ENCODE measurements around the gene RORC.
"Not testable (repeated sequence)": the region's sequence is repeated elsewhere in the genome, so short reads cannot be mapped to it uniquely, and the experiment has no call there.

The RORC gene

DNA sequence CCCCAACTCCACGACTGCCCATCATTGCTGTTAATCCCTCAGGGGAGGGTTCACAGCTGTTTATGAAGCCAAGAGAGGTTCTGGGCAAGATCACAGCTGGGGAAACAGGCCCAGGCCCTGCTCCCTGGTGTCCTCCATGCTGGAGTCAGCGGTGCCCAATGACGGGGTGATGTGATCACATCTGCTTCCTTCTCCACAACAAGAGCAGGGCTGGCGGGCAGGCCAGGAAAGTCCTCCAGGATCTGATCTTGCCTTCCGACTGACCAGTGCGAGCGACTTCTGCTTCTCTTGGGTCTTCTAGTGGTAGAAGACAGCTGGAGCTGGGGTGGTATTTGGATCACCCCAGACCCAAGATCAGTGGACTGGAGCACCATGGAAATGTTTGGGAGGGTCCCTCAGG, 25.4 kb downstream of the RORC start:
- DNase-seq (ENCODE audit: low read depth in 2 of 2) = no peak

DNA sequence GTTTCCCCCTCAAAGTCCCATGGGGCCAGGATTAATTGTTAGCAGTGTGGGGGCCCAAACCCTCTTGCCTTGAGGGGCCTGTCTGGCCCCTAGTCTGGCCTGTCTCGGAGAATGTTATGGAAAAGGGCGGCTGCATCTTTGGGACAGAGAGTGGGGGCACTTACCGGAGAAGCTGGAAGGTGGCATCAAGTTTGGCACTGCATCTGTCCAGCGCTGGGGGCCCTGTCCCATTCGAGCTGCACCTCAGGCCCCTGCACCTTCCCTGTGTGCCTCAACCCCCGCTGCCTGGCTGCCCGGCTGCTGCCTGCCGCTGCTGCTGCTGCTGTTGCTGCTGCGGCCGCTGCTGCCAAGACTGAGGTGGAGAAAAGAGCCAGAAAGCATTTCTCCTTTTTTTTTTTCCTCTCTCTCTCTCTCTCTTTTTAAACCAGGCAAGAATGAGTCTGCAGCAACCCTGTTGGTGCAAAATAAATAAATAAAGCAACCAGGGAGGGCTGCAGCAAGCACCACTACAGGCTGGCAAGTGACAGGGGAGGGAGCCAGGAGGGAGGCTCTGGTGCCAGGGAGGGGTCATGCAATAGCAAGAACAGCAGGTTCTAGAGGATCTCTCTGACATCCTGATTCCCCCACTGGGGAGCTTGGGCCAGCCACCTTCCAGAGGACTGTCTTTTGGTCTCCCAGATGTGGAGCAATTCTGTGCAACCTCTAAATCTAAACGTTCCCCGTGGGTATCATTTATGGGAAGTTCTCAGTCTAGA, 26.4 kb downstream of the RORC start, which contains the start of gene LINGO4:
Gene LINGO4 (minus strand): TSS at position 354 of the 755 bp plus-strand sequence. CDS start 2,715 bp downstream, outside the sequence.
- no peak for DNase-seq (ENCODE audit: low read depth in 2 of 2)

DNA sequence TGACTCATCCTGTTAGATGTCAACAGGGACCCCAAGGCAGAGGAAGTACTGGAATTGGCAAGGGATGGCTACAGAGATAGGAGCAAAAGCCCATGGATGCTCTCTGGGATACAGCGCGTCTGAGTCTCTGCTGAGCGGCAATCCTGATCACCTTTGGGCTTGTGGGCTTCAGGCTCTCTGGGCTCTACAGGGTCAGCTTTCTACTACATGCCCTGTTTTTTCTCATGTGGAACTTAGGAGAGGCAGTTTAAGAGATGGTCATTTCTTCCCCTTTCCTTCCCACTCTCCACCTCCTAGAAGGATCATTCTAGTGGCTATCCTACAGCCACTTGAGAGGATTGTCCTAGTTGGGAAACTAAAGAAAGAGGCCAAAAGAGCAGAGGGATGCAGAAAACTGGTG, 27.7 kb downstream of the RORC start:
- no peak for DNase-seq (ENCODE audit: low read depth in 2 of 2)

DNA sequence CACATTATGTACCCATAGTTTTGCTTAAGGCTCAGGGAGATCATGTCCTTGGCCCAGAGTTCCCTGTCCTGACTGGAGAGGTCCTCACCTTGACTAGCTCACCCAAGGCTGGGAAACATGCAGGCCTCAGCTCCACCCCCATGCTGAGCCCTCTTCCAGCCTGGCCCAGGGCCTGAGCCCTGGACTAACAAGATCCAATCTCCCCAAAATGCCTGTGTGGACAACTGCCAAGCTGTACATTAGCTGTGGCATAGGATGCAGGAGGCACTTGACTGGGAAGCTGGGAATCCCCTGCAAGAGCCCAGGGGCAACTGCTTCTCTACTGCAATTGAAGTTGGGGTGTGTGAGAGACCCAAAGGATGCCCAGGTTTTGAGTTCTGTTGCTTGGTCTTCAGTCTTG, 28.4 kb downstream of the RORC start:
- DNase-seq (ENCODE audit: low read depth in 2 of 2) = no peak

DNA sequence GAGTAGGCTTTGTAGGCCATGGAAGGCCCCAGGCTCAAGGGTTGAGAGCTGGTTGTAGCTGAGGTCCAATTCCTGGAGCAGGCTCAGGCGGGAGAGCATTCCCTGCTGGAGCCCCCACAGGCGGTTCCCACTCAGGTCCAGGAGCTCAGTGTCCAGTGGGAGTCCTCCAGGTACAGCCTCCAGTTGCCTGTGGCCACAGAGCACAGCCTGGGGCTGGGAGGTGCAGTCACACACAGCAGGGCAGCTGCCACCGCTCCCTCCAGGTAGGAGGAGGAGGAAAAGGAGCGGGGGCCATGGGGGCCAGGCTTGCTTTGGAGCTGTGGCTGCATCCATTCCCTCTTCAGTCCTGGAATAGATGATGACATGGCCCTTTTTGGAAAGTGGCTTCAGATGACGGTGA, 29.2 kb downstream of the RORC start:
- no peak for DNase-seq (ENCODE audit: low read depth in 2 of 2)

DNA sequence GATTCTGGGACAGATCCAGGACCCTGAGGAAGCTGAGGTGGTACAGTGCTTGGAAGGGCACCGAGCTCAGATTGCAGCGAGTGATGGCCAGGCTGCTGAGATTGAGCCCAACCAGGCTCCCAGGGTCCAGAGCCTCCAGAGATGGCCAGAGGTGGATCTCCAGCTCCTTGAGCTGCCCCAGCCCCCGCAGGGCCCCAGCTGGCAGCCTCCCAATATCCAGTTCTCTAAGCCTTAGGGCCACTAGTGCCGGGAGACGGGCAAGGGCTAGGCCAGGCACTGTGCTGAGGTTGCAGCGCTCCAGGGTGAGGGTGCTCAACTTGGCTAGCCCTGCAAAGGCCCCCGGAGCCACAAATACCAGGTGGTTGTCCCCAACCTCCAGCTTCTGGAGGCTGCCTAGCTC, 29.8 kb downstream of the RORC start:
- no peak for DNase-seq (ENCODE audit: low read depth in 2 of 2)

DNA sequence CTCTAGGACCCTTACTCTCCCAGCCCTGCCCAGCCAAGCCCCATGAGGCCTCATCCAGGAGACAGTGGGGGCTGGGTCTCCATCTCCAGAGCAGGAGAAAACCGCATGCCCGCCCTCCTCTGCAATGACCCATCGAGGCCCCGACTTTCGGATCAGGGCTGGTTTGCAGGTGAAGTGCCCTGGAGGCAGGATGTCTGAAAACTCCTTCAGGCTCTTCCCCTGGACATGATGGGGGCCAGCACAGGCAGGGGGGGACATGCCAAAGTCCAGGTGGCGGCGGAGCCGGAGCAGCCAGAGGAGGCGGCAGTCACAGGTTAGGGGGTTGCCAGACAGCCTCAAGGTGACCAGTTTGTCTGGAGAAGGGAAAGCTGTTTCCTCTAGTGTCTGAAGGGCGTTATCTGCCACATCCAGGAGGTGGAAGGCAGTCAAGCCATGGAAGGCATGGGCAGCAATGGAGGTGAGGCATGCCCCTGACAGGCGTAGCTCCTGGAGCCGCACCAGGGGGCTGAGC, 30.2 kb downstream of the RORC start:
- no peak for DNase-seq (ENCODE audit: low read depth in 2 of 2)

DNA sequence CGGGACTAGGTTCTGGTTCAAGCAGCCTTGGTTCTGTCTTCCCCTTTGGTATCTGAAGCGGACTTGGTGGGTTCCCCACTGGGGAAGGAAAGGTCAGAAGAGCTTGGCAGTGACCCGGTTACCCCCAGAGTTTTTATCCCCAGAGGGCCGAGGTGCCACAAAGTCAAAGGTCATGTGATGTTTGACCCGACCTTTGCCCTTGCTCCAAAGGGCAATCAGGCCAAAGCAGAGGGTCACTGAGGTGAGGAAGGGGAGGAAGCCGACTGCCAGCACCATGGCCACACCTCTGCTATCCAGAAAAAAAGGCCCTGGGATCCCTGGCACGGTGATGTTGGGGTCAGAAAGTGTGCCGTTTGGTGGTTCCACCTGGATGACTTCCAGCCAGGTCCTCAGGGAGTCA, 30.8 kb downstream of the RORC start:
- no peak for DNase-seq (ENCODE audit: low read depth in 2 of 2)

DNA sequence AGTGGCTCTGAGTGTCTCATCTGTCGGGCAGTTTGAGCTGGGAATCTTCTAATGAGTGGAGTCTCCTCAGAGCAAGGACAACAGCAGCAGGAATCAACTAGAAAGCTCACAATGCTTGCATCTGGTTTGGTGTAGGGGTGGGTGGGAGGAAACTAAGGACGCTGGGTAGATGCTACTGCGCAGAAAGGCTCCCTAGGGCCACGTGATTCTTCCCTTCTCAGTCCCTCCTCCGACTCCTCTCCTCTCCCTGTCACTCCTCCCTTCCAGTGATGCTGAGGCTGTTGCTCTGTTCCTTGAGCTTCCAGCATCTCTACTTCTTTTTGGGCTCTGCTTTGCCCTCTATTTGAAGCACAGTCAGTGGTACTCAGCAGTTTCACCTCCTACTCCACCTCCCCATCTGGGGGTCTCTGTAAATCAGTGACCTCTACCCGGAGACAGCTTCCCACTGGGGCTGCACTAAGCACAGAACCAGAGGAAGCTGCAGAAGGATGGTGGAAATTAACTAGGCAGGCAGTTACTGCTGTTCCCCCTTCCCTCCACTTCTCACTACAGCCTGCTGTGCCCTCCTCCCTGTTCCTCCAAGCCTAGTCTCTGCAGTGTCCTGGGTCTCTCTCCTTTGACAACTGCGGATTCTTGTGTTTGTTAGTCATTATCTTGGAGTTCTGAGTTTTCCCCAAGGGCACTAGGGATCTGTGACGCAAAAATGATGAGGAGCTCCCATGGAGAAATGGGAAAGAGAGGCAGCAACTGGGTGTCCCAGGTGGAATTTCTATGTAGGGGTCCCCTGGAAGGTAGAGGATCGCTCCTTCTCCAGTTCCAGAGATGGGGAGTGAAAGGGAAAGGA, 32.2 kb downstream of the RORC start:
- no peak for DNase-seq (ENCODE audit: low read depth in 2 of 2)

DNA sequence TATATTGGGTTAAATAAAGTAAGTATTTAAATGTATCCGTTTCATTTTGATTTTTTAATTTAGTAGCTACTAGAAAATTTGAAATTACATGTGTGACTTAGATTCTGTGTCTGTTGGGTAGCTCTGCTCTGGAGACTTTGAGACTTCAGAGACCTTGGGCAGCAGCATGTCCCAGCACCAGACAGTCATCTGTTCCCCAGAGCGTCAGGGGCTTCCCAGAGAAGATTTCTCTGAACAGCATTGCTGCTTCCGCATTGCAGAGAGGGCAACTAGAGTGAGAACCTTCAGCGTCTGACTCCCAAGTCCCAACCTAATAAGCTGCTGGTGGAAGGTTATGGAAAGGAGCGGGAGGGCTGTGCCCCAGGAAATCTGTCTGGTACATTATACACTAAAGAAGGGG, 33.0 kb downstream of the RORC start:
- DNase-seq (ENCODE audit: low read depth in 2 of 2) = no peak

DNA sequence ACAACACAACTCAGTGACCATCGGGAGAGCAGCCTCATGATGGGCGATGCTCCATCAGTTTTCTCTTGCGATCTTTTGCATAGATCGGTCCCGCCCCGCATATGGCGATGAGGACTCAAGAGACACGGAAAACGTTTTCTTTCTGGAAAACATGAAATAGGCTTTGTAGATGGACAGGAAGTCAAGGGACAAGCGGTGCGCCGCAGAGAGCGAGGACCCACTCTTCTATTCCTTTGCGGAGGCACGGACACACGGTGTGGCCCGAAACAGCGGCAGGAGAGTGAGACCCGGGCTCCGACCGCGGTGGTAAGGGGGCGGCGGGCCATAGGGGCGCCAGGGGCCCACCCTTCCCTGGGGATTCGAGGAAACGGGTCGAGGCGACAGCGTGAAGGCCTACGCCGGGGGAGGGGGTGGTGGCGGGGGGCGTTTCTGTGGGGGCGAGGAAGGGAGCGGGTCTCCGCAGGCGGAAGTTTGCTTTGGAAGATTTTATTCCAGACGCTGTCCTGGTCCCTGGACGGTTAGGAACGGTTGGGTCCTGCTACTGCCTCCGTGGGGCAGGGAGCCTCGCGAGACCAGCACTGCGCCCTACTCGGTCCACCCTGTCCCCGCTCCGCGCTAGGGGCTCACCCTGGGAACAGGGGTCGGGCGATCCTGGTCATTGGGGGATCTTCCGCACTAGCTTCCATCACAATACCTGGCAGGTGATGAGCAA, 40.5 kb downstream of the RORC start:
- no peak for DNase-seq (ENCODE audit: low read depth in 2 of 2)

DNA sequence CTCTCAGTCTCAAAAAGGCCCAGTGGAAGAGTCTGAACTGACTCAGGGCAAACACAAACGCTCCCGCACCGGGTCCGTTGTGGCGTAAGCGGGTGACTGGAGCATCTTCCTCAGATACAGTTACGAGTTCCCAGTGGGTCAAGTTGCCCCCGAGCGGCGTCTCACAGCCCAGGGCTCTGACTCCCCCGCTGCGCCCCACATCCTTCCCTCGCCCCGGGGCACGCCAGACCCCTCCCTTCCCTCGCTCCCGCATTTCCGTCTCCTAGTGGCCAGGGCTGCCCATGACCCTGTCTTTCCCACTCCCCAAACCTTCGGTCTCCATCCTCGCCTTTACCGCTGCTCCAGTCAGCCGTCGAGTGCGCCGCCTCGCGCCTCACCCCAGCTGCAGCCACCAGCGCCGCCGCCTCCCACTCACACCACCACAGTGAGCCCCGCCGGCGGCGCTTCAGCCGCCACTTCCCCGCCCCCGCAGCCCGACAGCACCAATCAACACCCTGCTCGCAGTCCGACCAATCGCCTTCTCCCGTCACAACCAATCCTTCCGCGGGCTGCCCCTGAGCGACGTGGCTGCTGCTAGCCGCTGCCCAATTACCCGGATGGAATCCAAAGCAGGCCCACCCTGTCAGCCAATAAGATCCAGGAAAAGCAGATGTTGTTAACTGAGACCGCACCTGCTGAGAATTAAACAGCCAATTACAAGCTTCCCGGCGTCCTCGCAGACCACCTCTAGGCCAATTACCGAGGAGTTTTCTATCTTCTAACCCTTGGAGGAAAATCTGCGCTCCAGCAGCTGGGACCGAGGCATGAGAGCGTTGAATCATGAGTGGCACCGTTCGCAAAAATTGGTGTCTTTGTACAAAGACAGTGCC, 41.3 kb downstream of the RORC start, which contains the start of gene TDRKH:
Gene TDRKH (minus strand): TSS at position 430 of the 869 bp plus-strand sequence. CDS start 7,478 bp downstream, outside the sequence.
- peak; percentile 98 to 99 for DNase-seq (ENCODE audit: low read depth in 2 of 2)

DNA sequence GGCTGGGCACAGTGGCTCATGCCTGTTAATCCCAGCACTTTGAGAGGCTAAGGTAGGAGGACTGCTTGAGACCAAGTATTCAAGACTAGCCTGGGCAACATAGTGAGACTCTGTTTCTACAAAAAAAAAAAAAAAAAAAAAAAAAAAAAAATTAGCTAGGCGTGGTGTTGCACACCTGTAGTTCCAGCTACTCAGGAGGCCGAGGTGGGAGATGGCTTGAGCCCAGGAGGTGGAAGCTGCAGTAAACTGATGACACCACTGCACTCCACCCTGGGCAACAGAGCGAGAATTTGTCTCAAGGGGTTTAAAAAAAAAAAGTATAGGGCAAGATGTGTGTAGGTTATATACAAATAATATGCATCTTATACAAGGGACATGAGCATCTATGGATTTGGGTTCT, 43.9 kb downstream of the RORC start:
- DNase-seq (ENCODE audit: low read depth in 2 of 2) = no peak

DNA sequence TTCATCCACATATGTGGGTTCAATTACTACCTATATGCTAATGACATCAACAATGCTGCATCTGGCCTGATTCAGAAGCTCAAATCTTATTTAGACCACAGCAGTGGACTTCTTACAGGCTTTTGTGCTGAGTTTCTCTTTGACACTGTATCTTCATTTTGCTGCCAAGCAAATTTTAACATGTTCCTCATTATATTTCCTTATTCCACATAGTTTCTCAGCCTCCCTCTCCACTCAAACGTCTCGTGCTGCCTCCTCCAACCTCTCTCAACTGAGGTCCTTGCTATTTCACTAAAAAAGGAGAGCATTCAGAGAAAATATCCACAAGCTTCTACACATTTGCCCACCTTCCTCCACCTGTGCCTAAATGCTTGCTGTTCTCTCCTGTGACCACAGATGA, 47.8 kb downstream of the RORC start:
- no peak for DNase-seq (ENCODE audit: low read depth in 2 of 2)

DNA sequence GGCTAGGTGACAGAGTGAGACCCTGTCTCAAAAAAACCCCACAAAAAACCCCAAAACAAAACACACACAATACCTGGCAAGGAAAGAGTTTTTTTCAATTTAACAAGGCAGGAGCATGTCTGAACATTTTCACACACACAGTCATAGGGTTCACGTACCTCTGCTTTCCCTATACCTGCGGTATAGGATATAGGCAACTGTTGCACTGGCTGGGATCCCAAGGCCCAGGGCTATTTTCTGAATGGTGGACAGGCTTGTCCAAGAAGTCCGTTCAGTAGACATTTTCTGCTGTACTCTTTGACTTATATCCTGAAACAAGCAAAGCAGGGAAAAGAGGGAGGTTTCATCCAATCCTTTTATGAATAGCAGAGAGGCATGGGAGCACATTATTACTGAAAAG, 48.9 kb downstream of the RORC start:
- DNase-seq (ENCODE audit: low read depth in 2 of 2) = no peak

DNA sequence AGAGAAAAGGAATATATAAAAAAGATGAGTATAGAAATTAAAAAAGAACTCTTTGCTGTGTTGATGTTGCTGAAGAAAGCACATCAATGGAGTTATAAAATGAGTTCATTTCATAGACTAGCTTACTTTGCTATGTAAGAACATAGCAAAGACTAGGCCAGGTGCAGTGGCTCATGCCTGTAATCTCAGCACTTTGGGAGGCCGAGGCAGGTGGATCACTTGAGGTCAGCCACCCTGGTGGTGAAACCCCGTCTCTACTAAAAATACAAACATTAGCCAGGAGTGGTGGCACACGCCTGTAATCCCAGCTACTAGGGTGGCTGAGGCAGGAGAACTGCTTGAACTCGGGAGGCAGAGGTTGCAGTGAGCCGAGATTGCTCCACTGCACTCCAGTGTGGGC, 49.6 kb downstream of the RORC start:
- DNase-seq (ENCODE audit: low read depth in 2 of 2) = not testable (repeated sequence)

DNA sequence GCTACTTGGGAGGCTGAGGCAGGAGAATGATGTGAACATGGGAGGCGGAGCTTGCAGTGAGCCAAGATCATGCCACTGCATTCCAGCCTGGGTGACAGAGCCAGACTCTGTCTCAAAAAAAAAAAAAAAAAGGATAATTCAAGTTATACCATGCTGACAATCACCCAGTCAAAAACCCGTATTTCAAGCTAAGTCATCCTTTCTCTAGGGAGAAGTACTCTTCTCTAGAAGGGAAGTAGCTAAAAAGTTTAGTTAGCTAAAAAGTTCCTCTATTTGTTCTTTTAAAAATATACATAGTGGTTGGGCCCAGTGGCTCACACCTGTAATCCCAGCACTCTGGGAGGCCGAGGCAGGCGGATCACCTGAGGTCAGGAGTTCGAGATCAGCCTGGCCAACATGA, 50.9 kb downstream of the RORC start:
- not testable (repeated sequence) for DNase-seq (ENCODE audit: low read depth in 2 of 2)

DNA sequence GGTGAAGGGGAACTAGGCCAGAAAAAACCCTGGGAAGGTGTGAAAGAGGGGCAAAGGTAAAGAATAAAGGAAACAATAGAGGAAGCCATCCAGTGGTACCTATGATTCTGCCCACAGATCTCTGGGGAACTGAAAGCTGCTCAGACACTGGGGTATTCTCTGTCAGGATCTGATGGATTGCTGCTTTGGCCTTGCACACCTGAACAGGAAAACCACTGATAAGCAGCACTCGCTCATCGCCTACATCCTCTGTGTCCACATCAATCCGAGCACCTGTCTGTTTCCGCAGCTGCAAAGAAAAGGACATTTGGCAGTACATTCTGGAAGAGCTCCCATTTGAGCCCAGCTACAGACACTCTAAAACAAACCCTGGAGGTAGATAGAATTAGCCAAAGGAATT, 51.8 kb downstream of the RORC start:
- no peak for DNase-seq (ENCODE audit: low read depth in 2 of 2)

DNA sequence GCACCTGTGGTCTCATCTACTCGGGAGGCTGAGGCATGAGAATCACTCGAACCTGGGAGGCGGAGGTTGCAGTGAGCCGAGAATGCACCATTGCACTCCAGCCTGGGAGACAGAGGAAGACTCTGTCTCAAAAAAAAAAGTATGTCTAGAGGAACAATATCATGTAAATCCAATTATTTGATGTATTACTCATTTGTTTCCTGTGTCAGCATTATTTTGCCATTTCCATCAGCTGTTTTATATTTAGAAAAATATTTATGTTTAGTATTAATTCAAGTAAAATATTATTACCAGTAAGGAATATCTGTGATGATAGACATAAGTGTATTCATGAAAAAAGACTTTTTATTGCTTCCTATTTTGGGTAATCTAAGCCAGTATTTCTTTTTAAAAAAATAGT, 54.3 kb downstream of the RORC start:
- no peak for DNase-seq (ENCODE audit: low read depth in 2 of 2)

DNA sequence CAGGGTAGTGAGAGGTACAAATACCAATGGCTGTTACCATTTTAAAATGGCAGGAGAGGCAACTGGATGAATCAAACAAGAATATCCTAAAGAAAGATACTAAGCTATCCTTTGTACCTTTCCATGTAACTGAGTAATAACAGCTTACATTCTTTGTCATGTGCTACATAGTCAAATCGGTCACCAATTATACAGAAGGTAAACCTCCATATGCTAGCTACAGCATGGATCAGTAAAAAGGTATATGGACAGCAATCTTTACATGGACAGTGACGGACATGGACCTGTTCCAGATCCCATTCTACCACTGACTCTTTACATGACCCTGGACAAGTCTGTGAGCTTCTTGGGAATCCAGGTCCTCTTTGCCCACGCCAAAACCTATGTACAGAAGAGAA, 54.9 kb downstream of the RORC start:
- DNase-seq (ENCODE audit: low read depth in 2 of 2) = no peak

Measured in stimulated activated CD4-positive, alpha-beta T cell treated with anti-CD3 and anti-CD28 coated beads, Interleukin-1b, Interleukin-23, amount 100 ng/mL, for 4 hours (primary cell).